Neuronal stem cell (in vitro differentiated cells): ENCODE results near the gene GNA14.

Experiments
- DNase-seq: peaks from one replicate; pipeline ENCODE4 v3.0.0-alpha.2; 2013; ENCODE audit warnings: low spot score
- H2AFZ ChIP-seq: one replicate; pipeline ENCODE4 v1.6.1; 2013; ENCODE audit warnings: mild to moderate bottlenecking, low read length, inconsistent platforms
- H2AK5ac ChIP-seq: 2 replicates; pipeline ENCODE4 v1.6.1; 2013; ENCODE audit warnings: low read depth, mild to moderate bottlenecking, inconsistent platforms, low read length, moderate library complexity, mixed read lengths
- H2BK120ac ChIP-seq: 2 replicates; pipeline ENCODE4 v1.6.1; 2013; ENCODE audit warnings: low read depth, mild to moderate bottlenecking, inconsistent platforms, low read length, moderate library complexity, mixed read lengths
- H2BK12ac ChIP-seq: one replicate; pipeline ENCODE4 v1.6.1; 2013; ENCODE audit warnings: low read length, inconsistent platforms
- H2BK15ac ChIP-seq: 2 replicates; pipeline ENCODE4 v1.6.1; 2013; ENCODE audit warnings: mild to moderate bottlenecking, low read length, inconsistent platforms, mixed read lengths
- H2BK5ac ChIP-seq: one replicate; pipeline ENCODE4 v1.6.1; 2013; ENCODE audit warnings: inconsistent platforms, mild to moderate bottlenecking, low read length, moderate library complexity
- H3K14ac ChIP-seq: one replicate; pipeline ENCODE4 v1.6.1; 2013; ENCODE audit warnings: low read length, inconsistent platforms
- H3K18ac ChIP-seq: 2 replicates; pipeline ENCODE4 v1.6.1; 2013; ENCODE audit warnings: low read length, inconsistent platforms
- H3K23ac ChIP-seq: 2 replicates; pipeline ENCODE4 v1.6.1; 2013; ENCODE audit warnings: low read depth, mild to moderate bottlenecking, mixed read lengths, low read length, inconsistent platforms; ENCODE audit not compliant: poor library complexity
- H3K27ac ChIP-seq: replicated peaks from 3 replicates; pipeline ENCODE4 v1.5.1; 2013; ENCODE audit warnings: low read length, inconsistent platforms
- H3K27me3 ChIP-seq, 3 experiments: 2 replicates each; pipeline ENCODE4 v1.6.1; 2013; ENCODE audit warnings: low read length in 3 of 3, mild to moderate bottlenecking in 2 of 3, inconsistent platforms in 1 of 3, low read depth in 1 of 3, mixed read lengths in 1 of 3, moderate library complexity in 1 of 3; ENCODE audit not compliant: control insufficient read depth in 3 of 3, insufficient read depth in 3 of 3
- H3K36me3 ChIP-seq, 2 donors: replicated peaks in 1 of 2; 2 replicates each; pipeline ENCODE4 v1.6.1; 2013; ENCODE audit warnings: low read length in 2 of 2; ENCODE audit not compliant: control insufficient read depth in 2 of 2, insufficient read depth in 2 of 2
- H3K4ac ChIP-seq: 2 replicates; pipeline ENCODE4 v1.6.1; 2013; ENCODE audit warnings: inconsistent platforms, mild to moderate bottlenecking, low read length, moderate library complexity
- H3K4me1 ChIP-seq, 2 donors: 1 replicate in 1 of 2; 2 replicates in 1 of 2; pipeline ENCODE4 v1.6.1; 2013; ENCODE audit warnings: low read length in 2 of 2, low read depth in 1 of 2; ENCODE audit not compliant: control insufficient read depth in 2 of 2, insufficient read depth in 1 of 2
- H3K4me2 ChIP-seq: one replicate; pipeline ENCODE4 v1.6.1; 2013; ENCODE audit warnings: mild to moderate bottlenecking, low read length, inconsistent platforms; ENCODE audit not compliant: insufficient read depth, poor library complexity, severe bottlenecking
- H3K4me3 ChIP-seq, 2 donors: 2 replicates each; pipeline ENCODE4 v1.5.1; 2013; ENCODE audit warnings: low read length in 2 of 2, mild to moderate bottlenecking in 2 of 2, inconsistent platforms in 1 of 2, moderate library complexity in 1 of 2
- H3K79me1 ChIP-seq: one replicate; pipeline ENCODE4 v1.6.1; 2013; ENCODE audit warnings: low read depth, mild to moderate bottlenecking, inconsistent platforms, low read length, moderate library complexity
- H3K9ac ChIP-seq: one replicate; pipeline ENCODE4 v1.6.1; 2013; ENCODE audit warnings: mild to moderate bottlenecking, low read depth, low read length, inconsistent platforms; ENCODE audit not compliant: poor library complexity
- H3K9me3 ChIP-seq, 2 donors: replicated peaks in 1 of 2; 2 replicates each; pipeline versions ENCODE3 to v1.6.1; 2013; ENCODE audit warnings: low read length in 2 of 2, mild to moderate bottlenecking in 2 of 2, inconsistent platforms in 1 of 2, low read depth in 1 of 2, mixed read lengths in 1 of 2, moderate library complexity in 1 of 2; ENCODE audit not compliant: control insufficient read depth in 2 of 2, insufficient read depth in 1 of 2
- H4K8ac ChIP-seq: one replicate; pipeline ENCODE4 v1.6.1; 2013; ENCODE audit warnings: low read depth, mild to moderate bottlenecking, inconsistent platforms, low read length, moderate library complexity
- H4K91ac ChIP-seq: one replicate; pipeline ENCODE4 v1.6.1; 2013; ENCODE audit warnings: low read length, low read depth, mild to moderate bottlenecking, inconsistent platforms; ENCODE audit not compliant: poor library complexity
- WGBS, 2 donors: extraction: QIAGEN DNeasy Blood & Tissue Kit; methylation state at CpG; one replicate each; pipeline ENCODE4 v1.1.7; 2013; ENCODE audit warnings: missing lambda C conversion rate in 2 of 2, mixed read lengths in 1 of 2; ENCODE audit not compliant: insufficient read length in 2 of 2, insufficient replicate concordance in 1 of 2; ENCODE audit errors: extremely low coverage in 2 of 2; 5-methylcytosine and 5-hydroxymethylcytosine counted together

GNA14 gene

GRCh38 chr9:77531400-77531799, 116.7 kb downstream of the GNA14 start:
- Histone ChIP-seq H3K79me1 (no peaks in the 10 kb centered on the region), H2BK15ac (no peak overlapping the region), H3K27me3 (no peaks in the 10 kb centered on the region), H3K4me3 (no peak overlapping the region), H3K9me3 (no peaks in the 10 kb centered on the region), H3K4me1 (peaks cover 0 to 1% of the 10 kb centered on the region in 2 donors), H3K36me3 (no peaks in the 10 kb centered on the region), H2AK5ac (no peak overlapping the region), H2BK120ac (no peak overlapping the region), H4K8ac (no peak overlapping the region), H3K18ac (no peak overlapping the region), H2AFZ (no peak overlapping the region), H3K4ac (no peak overlapping the region), H2BK5ac (no peak overlapping the region), H3K4me2 (no peak overlapping the region), H4K91ac (no peak overlapping the region), H3K27ac (no peak overlapping the region), H3K14ac (no peak overlapping the region), H3K9ac (no peak overlapping the region), H2BK12ac (no peak overlapping the region), H3K23ac (no peak overlapping the region)
- DNase-seq: no peak
- WGBS, 2 donors: no CpG with 5 or more reads among the region's 4 CpGs

- no peak overlapping the region for H3K4ac ChIP-seq
- no peak overlapping the region for H3K27ac ChIP-seq
- H4K91ac ChIP-seq: no peak overlapping the region
- H3K23ac ChIP-seq: no peak overlapping the region
- no peak overlapping the region for H2BK120ac ChIP-seq
- H3K9me3 ChIP-seq: no peaks in the 10 kb centered on the region
- no peaks in the 10 kb centered on the region for H3K27me3 ChIP-seq
- no peaks in the 10 kb centered on the region for H3K4me1 ChIP-seq
- no peak overlapping the region for H3K4me3 ChIP-seq
- no peak overlapping the region for H4K8ac ChIP-seq
- H2BK15ac ChIP-seq: no peak overlapping the region
- no peak overlapping the region for H3K4me2 ChIP-seq
- no peak overlapping the region for H2AK5ac ChIP-seq
- DNase-seq: no peak
- no peak overlapping the region for H2AFZ ChIP-seq
- H2BK12ac ChIP-seq: no peak overlapping the region
- H3K18ac ChIP-seq: no peak overlapping the region
- H3K9ac ChIP-seq: no peak overlapping the region
- no peak overlapping the region for H3K14ac ChIP-seq
- no peaks in the 10 kb centered on the region for H3K36me3 ChIP-seq
- H2BK5ac ChIP-seq: no peak overlapping the region
- WGBS, 2 donors: no CpG with 5 or more reads among the region's 2 CpGs
- no peaks in the 10 kb centered on the region for H3K79me1 ChIP-seq
Observed at GRCh38 chr9:77523891-77524290, 124.2 kb downstream of the GNA14 start.

- DNase-seq: no peak
- no peaks in the 10 kb centered on the region for H3K36me3 ChIP-seq
- H3K27ac ChIP-seq: no peak overlapping the region
- H2AK5ac ChIP-seq: no peak overlapping the region
- no CpG with 5 or more reads among the region's 3 CpGs for WGBS, 2 donors
- H3K23ac ChIP-seq: no peak overlapping the region
- H2AFZ ChIP-seq: no peak overlapping the region
- no peak overlapping the region for H3K4ac ChIP-seq
- H3K4me2 ChIP-seq: no peak overlapping the region
- no peak overlapping the region for H3K18ac ChIP-seq
- H2BK120ac ChIP-seq: no peak overlapping the region
- H4K91ac ChIP-seq: no peak overlapping the region
- no peak overlapping the region for H3K14ac ChIP-seq
- H3K27me3 ChIP-seq: no peaks in the 10 kb centered on the region
- no peak overlapping the region for H4K8ac ChIP-seq
- no peaks in the 10 kb centered on the region for H3K9me3 ChIP-seq
- no peaks in the 10 kb centered on the region for H3K79me1 ChIP-seq
- no peaks in the 10 kb centered on the region for H3K4me1 ChIP-seq
- no peak overlapping the region for H2BK5ac ChIP-seq
- H2BK15ac ChIP-seq: no peak overlapping the region
- H3K4me3 ChIP-seq: no peak overlapping the region
- H2BK12ac ChIP-seq: no peak overlapping the region
- H3K9ac ChIP-seq: no peak overlapping the region
Observed at GRCh38 chr9:77521091-77521490, 127.0 kb downstream of the GNA14 start.

GRCh38 chr9:77518688-77519087, 129.4 kb downstream of the GNA14 start:
- WGBS, 2 donors: no CpG with 5 or more reads among the region's 1 CpG
- Histone ChIP-seq H3K18ac (no peak overlapping the region), H2BK12ac (no peak overlapping the region), H3K9me3 (peaks cover 0 to 3% of the 10 kb centered on the region in 2 donors), H4K8ac (no peak overlapping the region), H4K91ac (no peak overlapping the region), H3K23ac (no peak overlapping the region), H2AFZ (no peak overlapping the region), H3K4me1 (no peaks in the 10 kb centered on the region), H3K27me3 (no peaks in the 10 kb centered on the region), H2BK15ac (no peak overlapping the region), H3K79me1 (no peaks in the 10 kb centered on the region), H3K27ac (no peak overlapping the region), H3K4ac (no peak overlapping the region), H3K4me2 (no peak overlapping the region), H2BK5ac (no peak overlapping the region), H2AK5ac (no peak overlapping the region), H3K4me3 (no peak overlapping the region), H3K36me3 (no peaks in the 10 kb centered on the region), H2BK120ac (no peak overlapping the region), H3K9ac (no peak overlapping the region), H3K14ac (no peak overlapping the region)
- DNase-seq: no peak
